ENCODE data around the gene VTI1A.
"Not testable (repeated sequence)": the region's sequence is repeated elsewhere in the genome, so short reads cannot be mapped to it uniquely, and the experiment has no call there.

DNA sequence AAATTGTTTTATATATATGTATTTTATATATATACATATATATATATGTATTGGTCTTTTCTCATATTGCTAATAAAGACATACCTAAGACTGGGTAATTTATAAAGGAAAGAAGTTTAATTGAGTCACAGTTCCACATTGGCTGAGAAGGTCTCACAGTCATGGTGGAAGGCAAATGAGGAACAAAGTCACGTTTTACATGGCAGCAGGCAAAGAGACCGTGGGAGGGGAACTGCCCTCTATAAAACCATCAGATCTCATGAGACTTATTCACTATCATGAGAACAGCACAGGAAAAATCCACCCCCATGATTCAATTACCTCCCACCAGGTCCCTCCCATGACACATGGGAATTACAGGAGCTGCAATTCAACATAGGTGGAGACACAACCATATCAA is 416.4 kb downstream of the VTI1A start:
- TF ChIP-seq POLR2A (IDR thresholded peaks at IDR 0.05; ENCODE audit: low read depth, low read length); POLR2AphosphoS5 (IDR thresholded peaks at IDR 0.05; ENCODE audit: low read depth, low read length); TAF1 (IDR thresholded peaks at IDR 0.05; ENCODE audit: borderline replicate concordance, low read depth, low read length): not testable (repeated sequence)

Measured in GM12892 (cell line).